ENCODE results near the gene RXFP2. TPM values are rescaled to one million over a fixed set of nuclear protein-coding genes. Genes with fewer than 3 reads are reported as not detected.

Gene RXFP2
- total and polyA plus RNA-seq, 10 of the 15 experiments (the other 5 are each of a cell fraction or from before 2014, with no cell fraction given), result 0.01 to 0.05 TPM; not detected in 8

DNA sequence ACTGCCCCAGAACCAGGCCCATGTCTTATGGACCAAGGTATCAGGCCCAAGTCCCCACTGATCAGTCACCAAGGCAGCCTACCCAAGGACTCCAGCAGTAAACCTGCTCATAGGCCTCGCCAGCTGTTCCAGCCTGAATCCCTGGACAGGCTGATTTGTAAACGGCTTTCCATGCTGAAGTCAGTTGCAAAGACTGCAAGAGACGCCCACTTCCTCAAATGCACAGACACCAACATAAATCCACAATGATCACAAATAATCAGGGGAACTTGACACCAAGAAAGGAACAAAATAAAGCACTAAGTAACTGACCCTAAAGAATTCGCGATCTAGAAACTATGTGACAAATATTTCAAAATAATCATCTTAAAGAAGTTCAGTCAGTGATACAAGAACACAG is 75.2 kb downstream of the RXFP2 start (continued):
- TF ChIP-seq, protein P1, sequence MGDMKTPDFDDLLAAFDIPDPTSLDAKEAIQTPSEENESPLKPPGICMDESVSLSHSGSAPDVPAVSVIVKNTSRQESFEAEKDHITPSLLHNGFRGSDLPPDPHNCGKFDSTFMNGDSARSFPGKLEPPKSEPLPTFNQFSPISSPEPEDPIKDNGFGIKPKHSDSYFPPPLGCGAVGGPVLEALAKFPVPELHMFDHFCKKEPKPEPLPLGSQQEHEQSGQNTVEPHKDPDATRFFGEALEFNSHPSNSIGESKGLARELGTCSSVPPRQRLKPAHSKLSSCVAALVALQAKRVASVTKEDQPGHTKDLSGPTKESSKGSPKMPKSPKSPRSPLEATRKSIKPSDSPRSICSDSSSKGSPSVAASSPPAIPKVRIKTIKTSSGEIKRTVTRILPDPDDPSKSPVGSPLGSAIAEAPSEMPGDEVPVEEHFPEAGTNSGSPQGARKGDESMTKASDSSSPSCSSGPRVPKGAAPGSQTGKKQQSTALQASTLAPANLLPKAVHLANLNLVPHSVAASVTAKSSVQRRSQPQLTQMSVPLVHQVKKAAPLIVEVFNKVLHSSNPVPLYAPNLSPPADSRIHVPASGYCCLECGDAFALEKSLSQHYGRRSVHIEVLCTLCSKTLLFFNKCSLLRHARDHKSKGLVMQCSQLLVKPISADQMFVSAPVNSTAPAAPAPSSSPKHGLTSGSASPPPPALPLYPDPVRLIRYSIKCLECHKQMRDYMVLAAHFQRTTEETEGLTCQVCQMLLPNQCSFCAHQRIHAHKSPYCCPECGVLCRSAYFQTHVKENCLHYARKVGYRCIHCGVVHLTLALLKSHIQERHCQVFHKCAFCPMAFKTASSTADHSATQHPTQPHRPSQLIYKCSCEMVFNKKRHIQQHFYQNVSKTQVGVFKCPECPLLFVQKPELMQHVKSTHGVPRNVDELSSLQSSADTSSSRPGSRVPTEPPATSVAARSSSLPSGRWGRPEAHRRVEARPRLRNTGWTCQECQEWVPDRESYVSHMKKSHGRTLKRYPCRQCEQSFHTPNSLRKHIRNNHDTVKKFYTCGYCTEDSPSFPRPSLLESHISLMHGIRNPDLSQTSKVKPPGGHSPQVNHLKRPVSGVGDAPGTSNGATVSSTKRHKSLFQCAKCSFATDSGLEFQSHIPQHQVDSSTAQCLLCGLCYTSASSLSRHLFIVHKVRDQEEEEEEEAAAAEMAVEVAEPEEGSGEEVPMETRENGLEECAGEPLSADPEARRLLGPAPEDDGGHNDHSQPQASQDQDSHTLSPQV (IDR thresholded peaks at IDR 0.05), result no peak
- no peak for TF ChIP-seq MYC (IDR thresholded peaks at IDR 0.05; ENCODE audit: insufficient read depth, insufficient read length, insufficient replicate concordance, low read length, severe bottlenecking)
- TF ChIP-seq SPI1 (IDR thresholded peaks at IDR 0.05; ENCODE audit: borderline replicate concordance, insufficient read depth, low read depth, low read length), result no peak
- no peak for TF ChIP-seq FOXK2 (IDR thresholded peaks at IDR 0.05)
- no peak for TF ChIP-seq JUND (IDR thresholded peaks at IDR 0.05; ENCODE audit: low read depth, low read length)

DNA sequence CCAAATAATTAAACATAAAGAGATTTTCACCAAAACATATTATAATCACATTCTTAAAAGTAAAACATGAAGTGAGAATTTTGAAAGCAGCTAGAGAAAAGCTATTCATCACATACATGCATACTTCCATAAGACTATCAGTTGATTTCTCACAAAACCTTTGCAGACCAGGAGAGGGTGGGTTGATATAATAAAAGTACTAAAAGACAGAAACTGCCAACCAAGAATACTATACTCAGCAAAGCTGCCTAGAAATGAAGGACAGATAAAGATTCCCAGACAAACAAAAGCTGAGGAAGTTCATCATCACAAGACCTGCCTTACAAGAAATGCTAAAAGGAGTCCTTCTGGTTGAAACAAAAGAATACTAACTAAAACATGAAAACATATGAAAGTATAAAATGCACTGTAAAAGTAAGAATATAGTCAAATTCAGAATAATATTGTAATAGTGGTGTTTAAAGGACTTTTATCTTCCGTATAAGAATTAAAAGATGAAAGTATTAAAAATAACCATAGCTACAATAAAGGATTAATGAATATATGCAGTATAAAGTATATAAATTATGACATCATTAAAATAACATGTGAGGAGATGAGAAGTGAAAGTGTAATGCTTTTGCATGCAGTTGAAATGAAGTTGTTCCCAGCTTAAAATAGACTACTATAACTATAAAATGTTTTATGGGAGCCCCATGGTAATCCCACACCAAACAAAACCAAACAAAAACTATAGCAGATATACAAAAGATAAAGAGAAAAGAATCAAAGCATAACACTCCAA is 76.2 kb downstream of the RXFP2 start:
- ATAC-seq, result no peak
- Histone ChIP-seq H3K27ac (ENCODE audit: control insufficient read depth, insufficient read depth) (no peak overlapping the region), H4K20me1 (ENCODE audit: control insufficient read depth, insufficient read depth) (no peaks in the 10 kb centered on the region), H3K4me1 (ENCODE audit: control insufficient read depth, insufficient read depth, low read length) (no peaks in the 10 kb centered on the region), H3K79me2 (ENCODE audit: control insufficient read depth, insufficient read depth, low read length) (no peaks in the 10 kb centered on the region), H3K27me3 (replicated peaks in 1 of 2; ENCODE audit: control insufficient read depth in 2 of 2, insufficient read depth in 2 of 2, low read length in 1 of 2) (no peaks in the 10 kb centered on the region), H3K4me2 (ENCODE audit: control insufficient read depth, insufficient read depth) (no peak overlapping the region), H2AFZ (ENCODE audit: control insufficient read depth, low read depth, low read length) (no peak overlapping the region), H3K4me3 (no peak overlapping the region), H3K9ac (ENCODE audit: control insufficient read depth, insufficient read depth, low read length) (no peak overlapping the region), H3K9me3 (replicated peaks; ENCODE audit: control insufficient read depth, insufficient read depth, low read length) (no peaks in the 10 kb centered on the region; the same call in 2 of the 3 replicates), H3K36me3 (ENCODE audit: control insufficient read depth in 2 of 2, insufficient read depth in 2 of 2, low read length in 1 of 2) (no peaks in the 10 kb centered on the region)
- no peak for FAIRE-seq
- ChIA-PET SMC1A (ENCODE audit: uncharacterized antibody, unreplicated experiment) (interaction anchor here (2.0 kb wide), 1 partner anchor 9 kb away, joined by 4 read pairs; no protein-coding TSS in a partner anchor), POLR2A (no interaction called here), RAD21 (ENCODE audit: unreplicated experiment) (no interaction called here), CTCF (interaction anchor here (1.2 kb wide), 1 partner anchor 11 kb away, joined by 4 read pairs; no protein-coding TSS in a partner anchor)
- 4% methylated on average over 1 of the region's 1 CpG for WGBS (ENCODE audit: insufficient coverage, insufficient replicate concordance, low lambda C conversion rate, missing lambda C conversion rate)
- in situ Hi-C loops (cut with MboI) (no loop called here), intact Hi-C loops (cut with micrococcal nuclease; ENCODE audit: unreplicated experiment) (no loop called here)
- no peak for DNase-seq (ENCODE audit: low read depth, low spot score)
- no TSS peak for BruUV-seq (replicated peaks)
- TF ChIP-seq, protein P2, sequence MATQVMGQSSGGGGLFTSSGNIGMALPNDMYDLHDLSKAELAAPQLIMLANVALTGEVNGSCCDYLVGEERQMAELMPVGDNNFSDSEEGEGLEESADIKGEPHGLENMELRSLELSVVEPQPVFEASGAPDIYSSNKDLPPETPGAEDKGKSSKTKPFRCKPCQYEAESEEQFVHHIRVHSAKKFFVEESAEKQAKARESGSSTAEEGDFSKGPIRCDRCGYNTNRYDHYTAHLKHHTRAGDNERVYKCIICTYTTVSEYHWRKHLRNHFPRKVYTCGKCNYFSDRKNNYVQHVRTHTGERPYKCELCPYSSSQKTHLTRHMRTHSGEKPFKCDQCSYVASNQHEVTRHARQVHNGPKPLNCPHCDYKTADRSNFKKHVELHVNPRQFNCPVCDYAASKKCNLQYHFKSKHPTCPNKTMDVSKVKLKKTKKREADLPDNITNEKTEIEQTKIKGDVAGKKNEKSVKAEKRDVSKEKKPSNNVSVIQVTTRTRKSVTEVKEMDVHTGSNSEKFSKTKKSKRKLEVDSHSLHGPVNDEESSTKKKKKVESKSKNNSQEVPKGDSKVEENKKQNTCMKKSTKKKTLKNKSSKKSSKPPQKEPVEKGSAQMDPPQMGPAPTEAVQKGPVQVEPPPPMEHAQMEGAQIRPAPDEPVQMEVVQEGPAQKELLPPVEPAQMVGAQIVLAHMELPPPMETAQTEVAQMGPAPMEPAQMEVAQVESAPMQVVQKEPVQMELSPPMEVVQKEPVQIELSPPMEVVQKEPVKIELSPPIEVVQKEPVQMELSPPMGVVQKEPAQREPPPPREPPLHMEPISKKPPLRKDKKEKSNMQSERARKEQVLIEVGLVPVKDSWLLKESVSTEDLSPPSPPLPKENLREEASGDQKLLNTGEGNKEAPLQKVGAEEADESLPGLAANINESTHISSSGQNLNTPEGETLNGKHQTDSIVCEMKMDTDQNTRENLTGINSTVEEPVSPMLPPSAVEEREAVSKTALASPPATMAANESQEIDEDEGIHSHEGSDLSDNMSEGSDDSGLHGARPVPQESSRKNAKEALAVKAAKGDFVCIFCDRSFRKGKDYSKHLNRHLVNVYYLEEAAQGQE (IDR thresholded peaks at IDR 0.05; ENCODE audit: low read depth, low read length), result no peak
- no peak for TF ChIP-seq HDAC2 (IDR thresholded peaks at IDR 0.05)
- TF ChIP-seq LARP7 (IDR thresholded peaks at IDR 0.05), result no peak
- TF ChIP-seq, protein P3, sequence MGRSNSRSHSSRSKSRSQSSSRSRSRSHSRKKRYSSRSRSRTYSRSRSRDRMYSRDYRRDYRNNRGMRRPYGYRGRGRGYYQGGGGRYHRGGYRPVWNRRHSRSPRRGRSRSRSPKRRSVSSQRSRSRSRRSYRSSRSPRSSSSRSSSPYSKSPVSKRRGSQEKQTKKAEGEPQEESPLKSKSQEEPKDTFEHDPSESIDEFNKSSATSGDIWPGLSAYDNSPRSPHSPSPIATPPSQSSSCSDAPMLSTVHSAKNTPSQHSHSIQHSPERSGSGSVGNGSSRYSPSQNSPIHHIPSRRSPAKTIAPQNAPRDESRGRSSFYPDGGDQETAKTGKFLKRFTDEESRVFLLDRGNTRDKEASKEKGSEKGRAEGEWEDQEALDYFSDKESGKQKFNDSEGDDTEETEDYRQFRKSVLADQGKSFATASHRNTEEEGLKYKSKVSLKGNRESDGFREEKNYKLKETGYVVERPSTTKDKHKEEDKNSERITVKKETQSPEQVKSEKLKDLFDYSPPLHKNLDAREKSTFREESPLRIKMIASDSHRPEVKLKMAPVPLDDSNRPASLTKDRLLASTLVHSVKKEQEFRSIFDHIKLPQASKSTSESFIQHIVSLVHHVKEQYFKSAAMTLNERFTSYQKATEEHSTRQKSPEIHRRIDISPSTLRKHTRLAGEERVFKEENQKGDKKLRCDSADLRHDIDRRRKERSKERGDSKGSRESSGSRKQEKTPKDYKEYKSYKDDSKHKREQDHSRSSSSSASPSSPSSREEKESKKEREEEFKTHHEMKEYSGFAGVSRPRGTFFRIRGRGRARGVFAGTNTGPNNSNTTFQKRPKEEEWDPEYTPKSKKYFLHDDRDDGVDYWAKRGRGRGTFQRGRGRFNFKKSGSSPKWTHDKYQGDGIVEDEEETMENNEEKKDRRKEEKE (IDR thresholded peaks at IDR 0.05), result no peak
- no peak for TF ChIP-seq ATF7 (IDR thresholded peaks at IDR 0.05; ENCODE audit: low read depth)
- TF ChIP-seq TBL1XR1 (IDR thresholded peaks at IDR 0.05; ENCODE audit: low read depth, low read length), result no peak
